ENCODE measurements around the gene TMC8. TPM values are rescaled to one million over a fixed set of nuclear protein-coding genes. Genes with fewer than 3 reads are reported as not detected.

TMC8 gene
- total RNA-seq, 1 donor from 2014 or later = 26.6 TPM

GRCh38 chr17:78088529-78088928 is 42.0 kb upstream of the TMC8 start:
- Histone ChIP-seq H3K4me3 (no peak overlapping the region), H3K4me1 (no peaks in the 10 kb centered on the region), H3K9me3 (no peaks in the 10 kb centered on the region), H3K36me3 (peaks cover 85% of the 10 kb centered on the region), H3K27ac (no peak overlapping the region), H3K27me3 (no peaks in the 10 kb centered on the region)
- DNase-seq (no peak), ATAC-seq (no peak)
- intact Hi-C loops (cut with DNase I) = no loop called here
- no peak for TF ChIP-seq CTCF (IDR thresholded peaks at IDR 0.05)

GRCh38 chr17:78089576-78090281 is 40.8 kb upstream of the TMC8 start:
- no peaks in the 10 kb centered on the region for H3K9me3 ChIP-seq
- ATAC-seq (peak; percentile 80), DNase-seq (no peak)
- no peak overlapping the region for H3K27ac ChIP-seq
- TF ChIP-seq CTCF (IDR thresholded peaks at IDR 0.05) = no peak
- H3K27me3 ChIP-seq = no peaks in the 10 kb centered on the region
- no peak overlapping the region for H3K4me3 ChIP-seq
- peaks cover 92% of the 10 kb centered on the region for H3K36me3 ChIP-seq
- H3K4me1 ChIP-seq = no peaks in the 10 kb centered on the region
- intact Hi-C loops (cut with DNase I) = no loop called here

GRCh38 chr17:78092794-78093324 is 37.7 kb upstream of the TMC8 start:
- ATAC-seq = no peak
- no peak for TF ChIP-seq CTCF (IDR thresholded peaks at IDR 0.05)
- no peak for DNase-seq

GRCh38 chr17:78095035-78095434 is 35.5 kb upstream of the TMC8 start:
- peaks cover 86% of the 10 kb centered on the region for H3K36me3 ChIP-seq
- intact Hi-C loops (cut with DNase I) = no loop called here

More at GRCh38 chr17:78092794-78093324, 37.7 kb upstream of the TMC8 start:
- Histone ChIP-seq H3K36me3 (peaks cover 86% of the 10 kb centered on the region), H3K27me3 (no peaks in the 10 kb centered on the region), H3K9me3 (no peaks in the 10 kb centered on the region), H3K4me1 (no peaks in the 10 kb centered on the region), H3K4me3 (no peak overlapping the region), H3K27ac (no peak overlapping the region)
- intact Hi-C loops (cut with DNase I) = no loop called here

GRCh38 chr17:78096093-78096492 is 34.5 kb upstream of the TMC8 start:
- DNase-seq (no peak), ATAC-seq (no peak)
- Histone ChIP-seq H3K36me3 (peaks cover 80% of the 10 kb centered on the region), H3K27ac (no peak overlapping the region), H3K9me3 (no peaks in the 10 kb centered on the region), H3K4me1 (no peaks in the 10 kb centered on the region), H3K4me3 (no peak overlapping the region), H3K27me3 (no peaks in the 10 kb centered on the region)
- intact Hi-C loops (cut with DNase I) = no loop called here
- TF ChIP-seq CTCF (IDR thresholded peaks at IDR 0.05) = no peak

More at GRCh38 chr17:78095035-78095434, 35.5 kb upstream of the TMC8 start:
- H3K4me1 ChIP-seq = no peaks in the 10 kb centered on the region
- no peak overlapping the region for H3K4me3 ChIP-seq
- no peak for TF ChIP-seq CTCF (IDR thresholded peaks at IDR 0.05)
- no peaks in the 10 kb centered on the region for H3K9me3 ChIP-seq
- ATAC-seq = no peak
- H3K27ac ChIP-seq = no peak overlapping the region
- DNase-seq = no peak
- H3K27me3 ChIP-seq = no peaks in the 10 kb centered on the region
